ENCODE results near the gene OXCT2. TPM values are rescaled to one million over a fixed set of nuclear protein-coding genes. Genes with fewer than 3 reads are reported as not detected.

OXCT2 gene
- total RNA-seq, result 1.8 and 3.2 TPM in 2 replicates

GRCh38 chr1:39771022-39771532 lies at the start of gene OXCT2:
Gene OXCT2 (minus strand): TSS chr1:39771348. CDS start chr1:39771255, 93 bp downstream.

GRCh38 chr1:39788758-39789570 lies 17.8 kb upstream of the OXCT2 start, which contains the start of gene BMP8B:
Gene BMP8B (minus strand): TSS chr1:39788865. CDS start chr1:39788485, 380 bp downstream.

DNA sequence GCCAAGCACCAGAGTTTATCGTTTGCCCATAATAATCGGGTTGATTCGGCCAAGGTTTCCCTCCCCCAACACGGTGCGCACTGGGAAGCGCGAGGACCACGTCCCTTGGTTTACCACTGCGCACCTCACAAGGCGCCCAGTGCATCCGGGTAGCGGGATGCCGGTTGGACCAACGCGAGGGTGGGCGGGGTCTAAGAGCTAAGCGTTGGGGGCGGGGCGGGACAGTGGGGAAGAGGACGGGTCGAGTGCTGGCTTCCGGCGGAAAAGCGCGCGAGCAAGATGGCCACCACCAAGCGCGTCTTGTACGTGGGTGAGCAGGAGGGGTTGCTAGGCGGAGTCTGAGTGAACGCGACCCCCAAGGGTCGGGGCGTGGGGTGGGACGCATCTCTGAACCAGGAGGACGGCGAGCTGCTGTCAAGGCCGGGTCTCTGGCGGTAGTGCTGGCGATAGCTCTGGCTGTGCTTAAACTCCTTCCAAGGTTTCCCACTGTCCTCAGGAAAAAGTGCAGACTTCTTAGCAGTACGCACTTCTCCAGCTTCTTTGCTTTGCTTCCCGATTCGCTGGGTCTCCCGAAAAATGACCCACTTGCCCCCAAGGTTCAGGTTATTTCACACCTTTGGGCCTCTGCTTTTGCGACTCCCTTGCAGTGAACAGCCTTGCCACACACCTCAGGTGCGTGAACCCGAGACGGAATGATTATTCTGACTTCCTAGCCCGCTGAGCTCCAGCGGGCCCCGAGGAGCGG lies 32.4 kb downstream of the OXCT2 start, which contains the start of gene PPIE:
Gene PPIE, plus strand, starts transcription at position 261 of the 745 bp plus-strand sequence. Its CDS starts 19 bp downstream, at position 280.

Other genes starting within 250 kb of the OXCT2 start
- gene PABPC4, start 194.6 kb downstream of the OXCT2 start, total RNA-seq, result 134 and 149 TPM in 2 replicates
- gene HEYL, start 131.7 kb downstream of the OXCT2 start, total RNA-seq, result 0.08 TPM in 1 of 2 replicates, not detected in the other
- gene NT5C1A, start 99.2 kb downstream of the OXCT2 start, total RNA-seq, result not detected in 2 replicates
- not detected in 2 replicates for gene HPCAL4, start 79.9 kb downstream of the OXCT2 start, total RNA-seq
- 54.5 and 58.6 TPM in 2 replicates for gene PPIE, start 32.5 kb downstream of the OXCT2 start, total RNA-seq
- gene BMP8B, start 17.5 kb upstream of the OXCT2 start, total RNA-seq, result 0.04 and 0.08 TPM in 2 replicates
- gene TRIT1, start 112.2 kb upstream of the OXCT2 start, total RNA-seq, result 20.3 and 21.7 TPM in 2 replicates
- 3.7 and 6.2 TPM in 2 replicates for gene MYCL, start 130.6 kb upstream of the OXCT2 start, total RNA-seq
- 49.1 and 67.8 TPM in 2 replicates for gene MFSD2A, start 183.8 kb upstream of the OXCT2 start, total RNA-seq